Hepatocyte (in vitro differentiated cells): Measurements from ENCODE around the gene PMEPA1. TPM values are rescaled to one million over a fixed set of nuclear protein-coding genes. Genes with fewer than 3 reads are reported as not detected.

ENCODE experiments used
- DNase-seq: peaks from one replicate; pipeline ENCODE4 v3.0.0-alpha.2; 2016; ENCODE audit warnings: low spot score
- H2AFZ ChIP-seq: fragments of 200-600 bp; sonication (generic); 2 replicates; pipeline ENCODE4 v1.6.0; 2016; ENCODE audit warnings: antibody characterized with exemption, mild to moderate bottlenecking
- H3K27ac ChIP-seq: fragments of 200-600 bp; sonication (generic); 2 replicates; pipeline ENCODE4 v1.5.1; 2016; ENCODE audit warnings: mild to moderate bottlenecking
- H3K27me3 ChIP-seq: fragments of 200-600 bp; sonication (generic); 2 replicates; pipeline ENCODE4 v1.6.1; 2016
- H3K36me3 ChIP-seq: fragments of 200-600 bp; sonication (generic); replicated peaks from 2 replicates; pipeline ENCODE4 v1.5.1; 2016; ENCODE audit warnings: low read depth; ENCODE audit not compliant: insufficient read depth
- H3K4me1 ChIP-seq: fragments of 200-600 bp; sonication (generic); 2 replicates; pipeline ENCODE4 v1.5.1; 2016; ENCODE audit warnings: mild to moderate bottlenecking, moderate library complexity; ENCODE audit not compliant: insufficient read depth
- H3K4me2 ChIP-seq: fragments of 200-600 bp; sonication (generic); 2 replicates; pipeline ENCODE4 v1.6.0; 2016
- H3K4me3 ChIP-seq: fragments of 200-600 bp; sonication (generic); 2 replicates; pipeline ENCODE4 v1.5.1; 2016; ENCODE audit warnings: mild to moderate bottlenecking
- H3K79me2 ChIP-seq: fragments of 200-600 bp; sonication (generic); 2 replicates; pipeline ENCODE4 v1.6.0; 2017; ENCODE audit warnings: mild to moderate bottlenecking
- H3K9me2 ChIP-seq: fragments of 200-600 bp; sonication (generic); replicated peaks from 2 replicates; pipeline ENCODE4 v1.6.0; 2017; ENCODE audit warnings: mild to moderate bottlenecking; ENCODE audit not compliant: insufficient read depth
- H3K9me3 ChIP-seq: fragments of 200-600 bp; sonication (generic); 2 replicates; pipeline ENCODE4 v1.5.1; 2016; ENCODE audit warnings: low read depth, mild to moderate bottlenecking
- H4K20me1 ChIP-seq: fragments of 200-600 bp; sonication (generic); 2 replicates; pipeline ENCODE4 v1.6.0; 2016; ENCODE audit warnings: mild to moderate bottlenecking; ENCODE audit not compliant: insufficient read depth, poor library complexity, severe bottlenecking
- CTCF ChIP-seq: fragments of 200-600 bp; sonication (generic); IDR thresholded peaks from 2 replicates; pipeline ENCODE4 v1.5.1; 2016; ENCODE audit warnings: antibody characterized with exemption, mild to moderate bottlenecking; ENCODE audit not compliant: poor library complexity
- EZH2 ChIP-seq: fragments of 200-600 bp; sonication (generic); IDR thresholded peaks from 2 replicates; pipeline ENCODE4 v1.6.1; 2016; ENCODE audit warnings: antibody characterized with exemption, mild to moderate bottlenecking, borderline replicate concordance
- EZH2phosphoT487 ChIP-seq: fragments of 200-600 bp; sonication (generic); IDR thresholded peaks from one replicate; pipeline ENCODE4 v1.6.1; 2018; ENCODE audit warnings: antibody characterized with exemption, mild to moderate bottlenecking, low read depth, moderate library complexity; ENCODE audit not compliant: unreplicated experiment, severe bottlenecking
- WGBS: methylation state at CpG from one replicate; pipeline ENCODE4 v1.1.6; 2016; ENCODE audit warnings: low lambda C conversion rate; ENCODE audit errors: missing lambda C conversion rate; 5-methylcytosine and 5-hydroxymethylcytosine counted together
- polyA plus RNA-seq: library from polyadenylated mRNA; unstranded; fragments of >200 nt; fragmentation: Nextera tagmentation; extraction: Ambion mirVana; gene quantifications from 2 replicates; pipeline ENCODE4 v1.2.1, GENCODE V29; 2016
- total RNA-seq: library from RNA; depleted of rRNA; stranded (reverse); fragments of >200 nt; gene quantifications from 2 replicates; pipeline ENCODE4 v1.2.3, GENCODE V29; 2014

Gene PMEPA1
- total and polyA plus RNA-seq, 2 experiments from 2014 or later = 6.8 to 40.3 TPM

GRCh38 chr20:57704245-57704644 lies 5.6 kb downstream of the PMEPA1 start:
- Histone ChIP-seq H3K9me2 (no peaks in the 10 kb centered on the region), H3K27me3 (no peaks in the 10 kb centered on the region), H2AFZ (no peak overlapping the region), H3K4me2 (no peak overlapping the region), H4K20me1 (peaks cover 66% of the 10 kb centered on the region), H3K4me3 (no peak overlapping the region), H3K27ac (no peak overlapping the region), H3K79me2 (peaks cover 97% of the 10 kb centered on the region), H3K36me3 (no peaks in the 10 kb centered on the region), H3K9me3 (no peaks in the 10 kb centered on the region), H3K4me1 (peaks cover 12% of the 10 kb centered on the region)
- 91% methylated on average over 14 of the region's 14 CpGs for whole genome bisulfite sequencing
- DNase-seq = no peak
- no peak for TF ChIP-seq EZH2
- no peak for TF ChIP-seq CTCF
- TF ChIP-seq EZH2phosphoT487 = no peak

GRCh38 chr20:57703013-57703412 lies 6.8 kb downstream of the PMEPA1 start:
- no peak overlapping the region for H3K4me3 ChIP-seq
- H3K4me2 ChIP-seq = no peak overlapping the region
- no peak overlapping the region for H3K27ac ChIP-seq
- H3K79me2 ChIP-seq = peaks cover 92% of the 10 kb centered on the region
- DNase-seq = no peak
- no peaks in the 10 kb centered on the region for H3K9me3 ChIP-seq
- no peaks in the 10 kb centered on the region for H3K9me2 ChIP-seq
- TF ChIP-seq EZH2 (no peak), EZH2phosphoT487 (no peak), CTCF (no peak)
- 95% methylated on average over 6 of the region's 6 CpGs for WGBS
- H3K36me3 ChIP-seq = no peaks in the 10 kb centered on the region
- H2AFZ ChIP-seq = no peak overlapping the region
- peaks cover 61% of the 10 kb centered on the region for H4K20me1 ChIP-seq
- no peaks in the 10 kb centered on the region for H3K27me3 ChIP-seq
- H3K4me1 ChIP-seq = peaks cover 15% of the 10 kb centered on the region

- no peak for TF ChIP-seq EZH2phosphoT487
- TF ChIP-seq CTCF = no peak
- TF ChIP-seq EZH2 = no peak
- Histone ChIP-seq H2AFZ (no peak overlapping the region), H3K4me1 (peaks cover 11% of the 10 kb centered on the region), H3K79me2 (peaks cover 88% of the 10 kb centered on the region), H3K9me2 (no peaks in the 10 kb centered on the region), H4K20me1 (peaks cover 57% of the 10 kb centered on the region), H3K27ac (no peak overlapping the region), H3K27me3 (no peaks in the 10 kb centered on the region), H3K4me3 (no peak overlapping the region), H3K4me2 (no peak overlapping the region), H3K36me3 (no peaks in the 10 kb centered on the region), H3K9me3 (no peaks in the 10 kb centered on the region)
- DNase-seq = no peak
- 94% methylated on average over 6 of the region's 6 CpGs for WGBS
These were observed 7.3 kb downstream of the PMEPA1 start for GRCh38 chr20:57702521-57702920.

GRCh38 chr20:57702091-57702490 lies 7.7 kb downstream of the PMEPA1 start:
- Histone ChIP-seq H3K9me3 (no peaks in the 10 kb centered on the region), H3K4me2 (no peak overlapping the region), H4K20me1 (peaks cover 57% of the 10 kb centered on the region), H3K27ac (no peak overlapping the region), H3K27me3 (no peaks in the 10 kb centered on the region), H3K36me3 (no peaks in the 10 kb centered on the region), H2AFZ (no peak overlapping the region), H3K4me1 (peaks cover 7% of the 10 kb centered on the region), H3K4me3 (no peak overlapping the region), H3K79me2 (peaks cover 88% of the 10 kb centered on the region), H3K9me2 (no peaks in the 10 kb centered on the region)
- WGBS = 86% methylated on average over 12 of the region's 12 CpGs
- TF ChIP-seq EZH2phosphoT487 (no peak), EZH2 (no peak), CTCF (no peak)
- no peak for DNase-seq
